Measurements from ENCODE around the gene MORN3. TPM values are rescaled to one million over a fixed set of nuclear protein-coding genes. Genes with fewer than 3 reads are reported as not detected.

The MORN3 gene
- total and polyA plus RNA-seq, 2 donors (not counting 1 experiment from before 2014, with no cell fraction given) = 0.22 to 1.3 TPM

DNA sequence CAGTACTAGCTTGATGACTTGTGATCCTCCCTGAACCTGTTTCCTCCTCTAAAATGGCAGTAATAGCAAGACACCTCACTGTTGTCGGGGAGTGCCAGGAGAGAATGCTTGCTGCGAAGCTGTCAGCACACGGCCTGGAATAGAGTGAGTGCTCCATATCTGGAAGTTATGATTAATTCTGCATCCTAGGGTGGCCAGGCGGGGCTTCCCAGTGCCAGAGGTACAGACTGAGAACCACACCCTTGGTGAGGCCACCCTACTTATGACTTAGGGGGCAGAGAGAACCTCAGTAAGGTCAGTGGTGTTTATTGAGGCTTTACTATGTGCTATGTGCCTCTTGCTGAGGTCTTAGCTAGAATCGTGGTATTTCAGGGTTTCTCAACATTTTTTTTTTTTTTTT lies 20.1 kb downstream of the MORN3 start:
- WGBS (ENCODE audit: insufficient coverage) = 82% methylated on average over 5 of the region's 5 CpGs
- H2AFZ ChIP-seq (ENCODE audit: insufficient read depth, low read depth, low read length, poor library complexity, severe bottlenecking) = no peak overlapping the region
- CTCF ChIA-PET = interaction anchor here (0.6 to 2.2 kb wide), 3 partner anchors 12 to 149 kb away, joined by 3 to 7 read pairs (median 4); no protein-coding TSS in a partner anchor
- intact Hi-C loops (cut with micrococcal nuclease) = no loop called here
- ATAC-seq (ENCODE audit: low read depth) (no peak), DNase-seq (no peak)
- H3K4me3 ChIP-seq (ENCODE audit: control extremely low read depth in 1 of 5, extremely low read depth in 1 of 5, insufficient read depth in 1 of 5, low read depth in 2 of 5, low read length in 4 of 5) = no peak overlapping the region
- H3K9me3 ChIP-seq (ENCODE audit: control extremely low read depth in 1 of 3, control insufficient read depth in 2 of 3, insufficient read depth in 1 of 3, low read length in 2 of 3) = no peaks in the 10 kb centered on the region
- peaks cover 2% of the 10 kb centered on the region for H3K4me1 Mint-ChIP-seq
- peaks cover 10% of the 10 kb centered on the region for H3K79me2 ChIP-seq (ENCODE audit: control insufficient read depth, insufficient read depth, low read length)
- TF ChIP-seq EZH2 (IDR thresholded peaks at IDR 0.05; ENCODE audit: borderline replicate concordance, insufficient read depth, low read depth, low read length, poor library complexity, severe bottlenecking) = no peak
- TF ChIP-seq, protein P1, sequence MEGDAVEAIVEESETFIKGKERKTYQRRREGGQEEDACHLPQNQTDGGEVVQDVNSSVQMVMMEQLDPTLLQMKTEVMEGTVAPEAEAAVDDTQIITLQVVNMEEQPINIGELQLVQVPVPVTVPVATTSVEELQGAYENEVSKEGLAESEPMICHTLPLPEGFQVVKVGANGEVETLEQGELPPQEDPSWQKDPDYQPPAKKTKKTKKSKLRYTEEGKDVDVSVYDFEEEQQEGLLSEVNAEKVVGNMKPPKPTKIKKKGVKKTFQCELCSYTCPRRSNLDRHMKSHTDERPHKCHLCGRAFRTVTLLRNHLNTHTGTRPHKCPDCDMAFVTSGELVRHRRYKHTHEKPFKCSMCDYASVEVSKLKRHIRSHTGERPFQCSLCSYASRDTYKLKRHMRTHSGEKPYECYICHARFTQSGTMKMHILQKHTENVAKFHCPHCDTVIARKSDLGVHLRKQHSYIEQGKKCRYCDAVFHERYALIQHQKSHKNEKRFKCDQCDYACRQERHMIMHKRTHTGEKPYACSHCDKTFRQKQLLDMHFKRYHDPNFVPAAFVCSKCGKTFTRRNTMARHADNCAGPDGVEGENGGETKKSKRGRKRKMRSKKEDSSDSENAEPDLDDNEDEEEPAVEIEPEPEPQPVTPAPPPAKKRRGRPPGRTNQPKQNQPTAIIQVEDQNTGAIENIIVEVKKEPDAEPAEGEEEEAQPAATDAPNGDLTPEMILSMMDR (IDR thresholded peaks at IDR 0.05) = no peak
- H3K4me3 Mint-ChIP-seq = no peak overlapping the region
- no peak overlapping the region for H3K9ac ChIP-seq (ENCODE audit: low read length)
- POLR2A ChIA-PET = no interaction called here
- peaks cover 2 to 14% of the 10 kb centered on the region in 2 experiments for H3K36me3 ChIP-seq (replicated peaks in 1 of 2; ENCODE audit: control extremely low read depth in 1 of 2, control insufficient read depth in 1 of 2, extremely low read depth in 1 of 2, insufficient read depth in 2 of 2, low read length in 1 of 2)
- no peak overlapping the region for H3K4me2 ChIP-seq (replicated peaks; ENCODE audit: low read depth, low read length, poor library complexity, severe bottlenecking)
- no peak overlapping the region for H3K27ac ChIP-seq (ENCODE audit: low read length in 2 of 2)
- H3K27ac Mint-ChIP-seq = peak overlapping the region; percentile 10
- no peaks in the 10 kb centered on the region for H3K9me3 Mint-ChIP-seq (ENCODE audit: insufficient read depth)
- no peaks in the 10 kb centered on the region for H3K27me3 Mint-ChIP-seq
- H3K4me1 ChIP-seq (ENCODE audit: control insufficient read depth in 2 of 2, insufficient read depth in 2 of 2, low read length in 2 of 2) = no peaks in the 10 kb centered on the region
- no peaks in the 10 kb centered on the region for H3K27me3 ChIP-seq (replicated peaks in 1 of 4; ENCODE audit: control extremely low read depth in 1 of 4, control insufficient read depth in 3 of 4, insufficient read depth in 4 of 4, low read length in 3 of 4)
- no peaks in the 10 kb centered on the region for H4K20me1 ChIP-seq (ENCODE audit: control insufficient read depth, insufficient read depth, low read length, poor library complexity, severe bottlenecking)

DNA sequence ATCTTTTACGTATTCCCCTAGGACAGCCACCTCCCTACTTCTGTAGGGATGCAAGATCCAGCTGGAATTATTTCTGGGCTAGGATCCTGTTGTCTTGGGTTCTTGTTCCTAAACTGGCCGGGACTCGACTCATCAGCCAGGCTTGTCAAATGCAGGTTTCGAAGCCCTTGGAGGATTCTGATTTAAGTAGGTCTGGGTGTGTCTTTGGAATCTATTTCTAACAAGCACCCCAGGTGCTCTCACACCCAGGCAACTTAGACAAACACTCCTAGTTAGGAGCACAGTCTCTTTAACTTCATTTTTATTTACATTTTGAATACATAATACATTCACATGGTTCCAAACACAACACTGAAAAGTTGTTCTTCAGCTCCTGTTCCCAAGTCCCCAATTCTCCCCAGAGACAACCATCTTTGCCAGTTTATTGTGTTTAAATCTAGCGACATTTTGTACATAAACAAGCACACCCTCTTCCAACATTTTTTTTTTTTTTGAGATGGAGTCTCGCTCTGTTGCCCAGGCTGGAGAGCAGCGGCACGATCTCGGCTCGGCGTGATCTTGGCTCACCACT lies 20.9 kb downstream of the MORN3 start:
- CTCF ChIA-PET = interaction anchor here (1.2 to 2.2 kb wide), 4 partner anchors 14 to 154 kb away, joined by 3 to 7 read pairs (median 4); no protein-coding TSS in a partner anchor
- Mint-ChIP-seq H3K9me3 (ENCODE audit: insufficient read depth) (no peaks in the 10 kb centered on the region), H3K27me3 (no peaks in the 10 kb centered on the region), H3K4me1 (no peaks in the 10 kb centered on the region), H3K4me3 (no peak overlapping the region), H3K27ac (no peak overlapping the region)
- Histone ChIP-seq H3K4me2 (replicated peaks; ENCODE audit: low read depth, low read length, poor library complexity, severe bottlenecking) (no peak overlapping the region), H2AFZ (ENCODE audit: insufficient read depth, low read depth, low read length, poor library complexity, severe bottlenecking) (no peak overlapping the region), H3K4me1 (ENCODE audit: control insufficient read depth in 2 of 2, insufficient read depth in 2 of 2, low read length in 2 of 2) (no peaks in the 10 kb centered on the region), H3K27ac (ENCODE audit: low read length in 2 of 2) (no peak overlapping the region), H3K36me3 (replicated peaks in 1 of 2; ENCODE audit: control extremely low read depth in 1 of 2, control insufficient read depth in 1 of 2, extremely low read depth in 1 of 2, insufficient read depth in 2 of 2, low read length in 1 of 2) (peaks cover 2 to 14% of the 10 kb centered on the region in 2 experiments), H3K4me3 (ENCODE audit: control extremely low read depth in 1 of 5, extremely low read depth in 1 of 5, insufficient read depth in 1 of 5, low read depth in 2 of 5, low read length in 4 of 5) (no peak overlapping the region), H3K27me3 (replicated peaks in 1 of 4; ENCODE audit: control extremely low read depth in 1 of 4, control insufficient read depth in 3 of 4, insufficient read depth in 4 of 4, low read length in 3 of 4) (no peaks in the 10 kb centered on the region), H4K20me1 (ENCODE audit: control insufficient read depth, insufficient read depth, low read length, poor library complexity, severe bottlenecking) (no peaks in the 10 kb centered on the region), H3K79me2 (ENCODE audit: control insufficient read depth, insufficient read depth, low read length) (peaks cover 10% of the 10 kb centered on the region), H3K9me3 (ENCODE audit: control extremely low read depth in 1 of 3, control insufficient read depth in 2 of 3, insufficient read depth in 1 of 3, low read length in 2 of 3) (no peaks in the 10 kb centered on the region), H3K9ac (ENCODE audit: low read length) (no peak overlapping the region)
- TF ChIP-seq, protein P1 (IDR thresholded peaks at IDR 0.05) = no peak
- TF ChIP-seq EZH2 (IDR thresholded peaks at IDR 0.05; ENCODE audit: borderline replicate concordance, insufficient read depth, low read depth, low read length, poor library complexity, severe bottlenecking) = no peak
- POLR2A ChIA-PET = no interaction called here
- WGBS (ENCODE audit: insufficient coverage) = no CpG with 5 or more reads among the region's 11 CpGs
- ATAC-seq (ENCODE audit: low read depth) (no peak), DNase-seq (no peak)
- intact Hi-C loops (cut with micrococcal nuclease) = no loop called here

Measured in B cell (primary cell).